Pancreas (tissue), 10 donors: ENCODE measurements around the gene RHOT2. TPM values are rescaled to one million over a fixed set of nuclear protein-coding genes. Genes with fewer than 3 reads are reported as not detected.

ENCODE experiments used
- ATAC-seq, 4 donors: fragments of 200-7000 bp; cut with Tn5 transposase; one replicate each; pipeline versions ENCODE4 v1.8.0 to v1.9.1; 2020; ENCODE audit warnings: mild to moderate bottlenecking in 4 of 4, moderate library complexity in 4 of 4
- DNase-seq, 6 donors: peaks; one replicate each; pipeline ENCODE4 v3.0.0-alpha.2; 2020
- FAIRE-seq: peaks from 2 replicates; lab custom pipeline; 2012; peaks lifted over from hg19 to GRCh38; lab: Jason Lieb, UNC
- H3K27ac ChIP-seq, 4 donors: fragments of 200-600 bp; sonication (generic); 1 replicate in 3 of 4; 2 replicates in 1 of 4; pipeline versions ENCODE4 v1.5.0 to v1.8.0; 2020
- H3K27me3 ChIP-seq, 4 donors: fragments of 200-600 bp; one replicate each; pipeline ENCODE4 v1.8.0; 2021
- H3K36me3 ChIP-seq, 3 donors: fragments of 200-600 bp; sonication (generic) in 1 of 3; one replicate each; pipeline versions ENCODE4 v1.5.0 to v1.8.0; 2020 to 2021
- H3K4me1 ChIP-seq, 3 donors: fragments of 200-600 bp; one replicate each; pipeline ENCODE4 v1.8.0; 2021
- H3K4me3 ChIP-seq, 4 donors: fragments of 200-600 bp; sonication (generic) in 2 of 4; one replicate each; pipeline versions ENCODE4 v1.5.0 to v1.8.0; 2020 to 2021
- H3K9me3 ChIP-seq, 4 donors: fragments of 200-600 bp; one replicate each; pipeline ENCODE4 v1.8.0; 2021
- WGBS, 2 donors: extraction: QIAGEN DNeasy Blood & Tissue Kit; methylation state at CpG; one replicate each; pipeline ENCODE4 v1.1.7; 2013; 5-methylcytosine and 5-hydroxymethylcytosine counted together
- intact Hi-C, 3 donors: fragments of 100-400 bp; cut with DNase I; formaldehyde crosslinking; loops; one replicate each; pipeline versions ENCODE4 v1.11.1 to v1.14.2; 2022
- polyA plus RNA-seq, 2 donors: library from polyadenylated mRNA; stranded (reverse); fragments of 200-250 nt; gene quantifications; one replicate each; pipeline ENCODE4 v1.2.3, GENCODE V29; 2013
- total RNA-seq, 6 donors: library from RNA; stranded (reverse); fragmentation: NEBNext Ultra II Directional in 4 of 6; extraction: Animal tissue kit (Norgen Biotek cat#: 25700) in 4 of 6; gene quantifications; one replicate each; pipeline versions ENCODE4 v1.2.1 to v1.2.4, GENCODE V29; 2021 to 2023
- TF ChIP-seq, protein P1 (sequence below), 4 donors: fragments of 200-600 bp; sonication (generic) in 3 of 4; IDR thresholded peaks; one replicate each; pipeline versions ENCODE4 v1.5.0 to v1.8.0; 2021; ENCODE audit warnings: antibody characterized with exemption in 4 of 4
- donor health status: healthy with polysubstance abuse.
- donor health status: DM: no; HTN: no; CAD: no; lungs with moderate emphysema.
- donor health status: DM: no; HTN: no; CAD: no.
- donor health status: control.
- donor health status: control.
- donor health status: Bipolar disorder and iron deficiency.
- donor health status: DM: yes; HTN: yes; CAD: no.
- donor health status: DM: no; HTN: no; CAD: no.
- donor health status: DM: no; HTN: no; CAD: no.
- donor health status: DM: yes; HTN: yes; CAD: no.

RHOT2 gene
- total and polyA plus RNA-seq, 8 donors, result 33.5 to 265 (median 48.8) TPM

DNA sequence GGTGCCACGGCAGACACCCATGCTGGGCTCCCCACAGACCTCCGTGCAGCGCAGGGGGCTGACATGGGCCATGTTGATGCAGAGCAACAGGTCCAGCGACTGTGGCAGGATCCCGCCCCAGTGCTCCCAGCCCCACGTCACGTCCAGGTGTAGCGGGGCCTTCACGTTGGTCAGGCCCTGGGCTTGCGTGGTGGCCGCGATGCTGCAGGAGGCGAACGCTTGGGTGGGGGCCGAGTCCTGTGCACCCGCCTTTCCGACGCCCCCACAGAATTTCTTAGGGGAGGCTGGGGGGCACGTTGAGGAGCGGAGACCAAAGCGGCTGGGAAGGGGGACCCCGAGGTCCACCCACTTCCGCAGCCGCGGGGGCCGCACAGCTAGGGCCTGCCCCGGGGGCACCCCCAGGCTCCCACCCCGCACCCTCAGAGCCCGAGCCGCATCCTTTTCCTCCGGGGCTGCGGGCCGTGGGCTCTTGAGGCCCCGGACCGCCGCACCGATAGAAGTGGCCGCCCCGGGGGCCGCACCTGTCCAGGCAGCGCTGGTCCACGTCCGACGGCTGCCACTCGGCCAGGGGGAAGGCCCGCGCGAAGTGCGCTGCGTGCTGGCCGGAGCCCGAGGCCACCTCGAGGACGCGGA is 32.2 kb upstream of the RHOT2 start:
- Histone ChIP-seq H3K4me1 (peaks cover 12 to 16% (median 14%) of the 10 kb centered on the region in 3 donors), H3K27me3 (no peaks in the 10 kb centered on the region), H3K27ac (peak overlapping the region; percentile 83 to 97 (median 88)), H3K4me3 (peak overlapping the region; percentile 72 to 84 (median 80)), H3K9me3 (no peaks in the 10 kb centered on the region), H3K36me3 (peaks cover 0 to 8% (median 0%) of the 10 kb centered on the region in 3 donors)
- TF ChIP-seq, protein P1, sequence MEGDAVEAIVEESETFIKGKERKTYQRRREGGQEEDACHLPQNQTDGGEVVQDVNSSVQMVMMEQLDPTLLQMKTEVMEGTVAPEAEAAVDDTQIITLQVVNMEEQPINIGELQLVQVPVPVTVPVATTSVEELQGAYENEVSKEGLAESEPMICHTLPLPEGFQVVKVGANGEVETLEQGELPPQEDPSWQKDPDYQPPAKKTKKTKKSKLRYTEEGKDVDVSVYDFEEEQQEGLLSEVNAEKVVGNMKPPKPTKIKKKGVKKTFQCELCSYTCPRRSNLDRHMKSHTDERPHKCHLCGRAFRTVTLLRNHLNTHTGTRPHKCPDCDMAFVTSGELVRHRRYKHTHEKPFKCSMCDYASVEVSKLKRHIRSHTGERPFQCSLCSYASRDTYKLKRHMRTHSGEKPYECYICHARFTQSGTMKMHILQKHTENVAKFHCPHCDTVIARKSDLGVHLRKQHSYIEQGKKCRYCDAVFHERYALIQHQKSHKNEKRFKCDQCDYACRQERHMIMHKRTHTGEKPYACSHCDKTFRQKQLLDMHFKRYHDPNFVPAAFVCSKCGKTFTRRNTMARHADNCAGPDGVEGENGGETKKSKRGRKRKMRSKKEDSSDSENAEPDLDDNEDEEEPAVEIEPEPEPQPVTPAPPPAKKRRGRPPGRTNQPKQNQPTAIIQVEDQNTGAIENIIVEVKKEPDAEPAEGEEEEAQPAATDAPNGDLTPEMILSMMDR (IDR thresholded peaks at IDR 0.05), result no peak
- intact Hi-C loops, result no loop called here
- ATAC-seq (no peak), DNase-seq (peak in 2 of 6 donors; percentile 58 to 67), FAIRE-seq (no peak)
- WGBS, 2 donors, result 4 to 6% methylated on average over 44 to 55 of the region's 55 CpGs

DNA sequence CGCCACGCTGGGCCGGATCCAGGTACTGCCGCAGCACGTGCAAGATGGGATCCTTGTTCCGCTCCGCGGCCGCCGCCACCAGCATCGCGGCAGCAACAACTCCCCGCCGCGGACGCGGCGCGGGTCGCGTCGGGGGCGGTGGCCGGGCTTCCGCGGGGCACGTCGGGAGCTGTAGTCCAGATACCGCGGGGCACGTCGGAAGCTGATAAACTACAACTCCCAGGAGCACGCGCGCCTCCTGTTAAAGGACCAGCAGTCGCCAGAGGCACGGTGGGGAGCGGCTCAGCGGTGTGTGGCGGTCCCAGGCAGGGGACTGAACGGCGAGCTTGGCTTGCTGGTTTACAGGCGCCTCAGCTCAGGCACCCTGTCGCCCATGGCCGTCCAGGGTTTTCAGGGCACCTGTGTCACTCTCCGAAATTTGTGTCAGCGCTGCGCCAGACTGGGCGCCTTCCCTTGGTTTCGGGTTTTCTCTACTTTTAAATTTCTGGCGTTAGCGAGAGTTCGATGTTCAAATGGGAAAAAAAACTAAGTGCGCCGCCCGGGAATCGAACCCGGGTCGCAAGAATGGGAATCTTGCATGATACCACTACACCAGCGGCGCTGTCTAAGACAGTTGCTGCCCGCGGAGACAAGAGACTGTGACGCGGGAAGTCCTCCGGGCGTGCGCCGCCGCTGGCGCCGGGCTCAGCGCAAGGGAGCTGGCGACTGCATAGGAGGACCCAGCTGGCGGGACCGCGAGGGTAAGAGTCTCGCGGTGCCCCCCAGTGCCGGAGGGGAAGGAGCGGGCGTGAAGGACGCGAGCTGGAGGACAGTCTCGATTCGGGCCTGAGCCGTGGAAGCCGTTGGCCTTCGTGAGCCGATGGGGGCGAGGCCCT is 31.5 kb upstream of the RHOT2 start, which contains the start of gene METTL26:
TSS of gene METTL26 (minus strand) at position 100 of the 875 bp plus-strand sequence. CDS start at position 85, 15 bp downstream.
- H3K4me1 ChIP-seq, result peaks cover 8 to 11% (median 10%) of the 10 kb centered on the region in 3 donors
- 0 to 1% methylated on average over 81 to 91 of the region's 91 CpGs for WGBS, 2 donors
- FAIRE-seq, result no peak

DNA sequence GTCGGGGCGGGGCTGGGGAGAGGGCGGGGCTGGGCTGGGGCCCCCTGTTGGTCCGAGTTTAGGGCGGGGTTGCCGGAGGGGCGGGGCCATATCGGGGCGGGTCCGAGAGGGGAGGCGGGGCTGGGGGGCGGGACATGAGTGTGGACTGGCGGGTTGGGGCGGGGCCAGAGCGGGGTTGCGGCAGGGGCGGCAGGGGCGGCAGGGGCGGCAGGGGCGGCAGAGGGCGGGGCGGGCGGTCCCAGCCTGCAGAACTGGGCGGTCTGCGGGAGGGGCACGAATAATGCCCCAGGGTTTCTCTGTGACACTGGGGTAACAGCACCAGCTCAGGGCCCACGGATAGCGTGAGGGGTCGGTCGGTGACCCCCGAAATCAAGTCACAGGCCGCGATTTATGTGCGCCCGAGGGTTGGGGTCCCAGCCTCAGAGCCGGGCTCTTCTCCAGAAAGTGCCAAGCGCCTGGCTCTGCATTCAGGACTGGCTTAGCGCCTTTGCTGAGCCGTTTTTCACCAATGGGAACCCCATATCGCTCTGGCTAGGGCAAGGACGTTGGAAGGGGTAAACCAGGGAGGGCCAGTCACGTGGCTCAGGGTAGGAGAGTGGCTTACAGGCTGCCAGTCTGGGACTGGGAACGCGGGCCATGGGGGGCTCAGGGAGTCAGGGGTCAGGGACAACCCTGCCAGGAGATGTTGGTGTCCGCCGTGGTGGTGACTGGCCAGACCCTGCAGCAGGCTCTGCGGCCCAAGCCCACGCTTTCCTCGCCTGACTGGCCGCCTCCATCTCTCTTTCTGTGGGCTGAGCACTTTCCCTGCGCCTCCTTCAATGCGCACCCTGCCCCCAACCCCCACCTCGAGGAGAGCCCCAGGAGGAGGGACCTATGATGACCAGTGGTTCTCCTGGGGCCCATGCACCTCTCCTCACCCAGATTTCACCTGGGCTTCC is 30.6 kb upstream of the RHOT2 start:
- 15 to 16% methylated on average over 50 to 53 of the region's 53 CpGs for WGBS, 2 donors
- DNase-seq, result peak; percentile 89 to 97 (median 94)
- Histone ChIP-seq H3K4me1 (peaks cover 8 to 11% (median 10%) of the 10 kb centered on the region in 3 donors), H3K36me3 (peaks cover 0 to 8% (median 0%) of the 10 kb centered on the region in 3 donors), H3K27ac (peak overlapping the region; percentile 83 to 97 (median 88)), H3K9me3 (no peaks in the 10 kb centered on the region), H3K4me3 (peak overlapping the region; percentile 72 to 84 (median 80)), H3K27me3 (no peaks in the 10 kb centered on the region)
- FAIRE-seq, result no peak
- intact Hi-C loops, result no loop called here
- TF ChIP-seq, protein P1 (IDR thresholded peaks at IDR 0.05), result no peak
- peak; percentile 73 to 87 (median 79) for ATAC-seq

More for the DNA sequence above, 31.5 kb upstream of the RHOT2 start, which contains the start of gene METTL26:
- ATAC-seq (peak; percentile 83 to 92 (median 87)), DNase-seq (peak; percentile 93 to 98 (median 95))
- peak within 1 kb of the TSS; percentile 83 to 97 (median 88) for H3K27ac ChIP-seq
- TF ChIP-seq, protein P1 (IDR thresholded peaks at IDR 0.05), result no peak
- peaks cover 0 to 8% (median 0%) of the 10 kb centered on the region in 3 donors for H3K36me3 ChIP-seq
- intact Hi-C loops, result no loop called here
- H3K27me3 ChIP-seq, result no peaks in the 10 kb centered on the region
- H3K9me3 ChIP-seq, result no peaks in the 10 kb centered on the region
- H3K4me3 ChIP-seq, result peak within 1 kb of the TSS; percentile 72 to 84 (median 80)

DNA sequence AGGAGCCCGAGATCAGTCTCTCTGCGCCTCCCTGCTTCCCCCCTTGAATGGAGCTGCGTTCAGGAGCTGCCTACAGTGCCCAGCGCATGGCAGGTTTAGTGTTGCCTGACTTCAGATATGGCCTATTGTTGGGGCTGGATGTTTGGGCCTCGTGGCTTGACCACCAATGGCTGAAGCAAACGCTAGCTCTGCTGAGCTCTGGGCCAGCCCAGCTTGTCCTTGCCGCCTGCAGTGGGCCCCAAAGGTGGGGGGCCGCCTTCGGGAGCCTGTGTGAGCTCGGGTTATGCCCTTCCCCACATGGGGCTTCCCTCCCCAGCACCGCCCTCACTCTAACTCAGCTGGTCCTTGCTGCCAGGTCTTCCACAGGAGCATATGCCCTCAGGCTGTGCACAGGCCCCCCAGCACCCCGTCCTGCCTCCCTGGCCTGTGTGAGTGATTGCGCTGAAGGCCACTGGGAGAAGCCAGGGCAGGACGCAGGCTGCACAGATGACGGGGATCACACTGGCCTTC is 29.8 kb upstream of the RHOT2 start:
- Histone ChIP-seq H3K9me3 (no peaks in the 10 kb centered on the region), H3K27ac (peak overlapping the region in 2 of 4 donors; percentile 17 to 20), H3K4me1 (peaks cover 9 to 14% (median 14%) of the 10 kb centered on the region in 3 donors), H3K27me3 (no peaks in the 10 kb centered on the region), H3K36me3 (peaks cover 0 to 8% (median 0%) of the 10 kb centered on the region in 3 donors), H3K4me3 (no peak overlapping the region)
- DNase-seq (peak in 3 of 6 donors; percentile 44 to 63 (median 47)), ATAC-seq (no peak), FAIRE-seq (no peak)
- intact Hi-C loops, result no loop called here
- 65 to 67% methylated on average over 15 of the region's 15 CpGs for WGBS, 2 donors
- TF ChIP-seq, protein P1 (IDR thresholded peaks at IDR 0.05), result no peak
